ENCODE data around the gene HSF5. TPM values are rescaled to one million over a fixed set of nuclear protein-coding genes. Genes with fewer than 3 reads are reported as not detected.
"Not testable (repeated sequence)": the region's sequence is repeated elsewhere in the genome, so short reads cannot be mapped to it uniquely, and the experiment has no call there.

Gene HSF5
- total RNA-seq, 1 donor from 2014 or later, result not detected

- no peak for DNase-seq
These were observed 3.4 kb upstream of the HSF5 start for GRCh38 chr17:58491510-58492045.

DNA sequence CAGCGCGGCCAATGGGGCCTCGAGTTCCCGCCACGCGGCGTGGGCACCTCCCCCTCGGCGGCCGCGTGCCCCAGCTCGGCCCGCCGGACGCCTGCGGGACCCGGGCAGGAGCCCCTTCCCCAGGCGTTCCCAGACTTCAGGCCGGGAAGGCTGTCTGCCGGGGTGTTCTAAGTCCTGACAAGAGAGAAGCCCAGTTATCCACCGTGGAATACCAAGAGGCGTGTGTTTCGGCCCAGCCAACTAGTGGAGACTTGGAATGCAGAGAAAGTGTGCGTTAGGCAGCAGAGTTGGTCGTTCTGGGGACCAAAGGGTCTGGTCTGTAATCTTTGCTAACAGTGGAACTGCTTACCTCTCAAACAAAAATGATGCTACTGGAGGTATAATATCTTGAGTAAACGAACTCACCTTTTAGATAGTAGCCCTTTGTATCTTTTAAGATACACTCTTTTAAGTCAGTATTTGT, 251 bp upstream of the HSF5 start:
- no peaks in the 10 kb centered on the region for H3K9me3 ChIP-seq (replicated peaks)

More at GRCh38 chr17:58491510-58492045, 3.4 kb upstream of the HSF5 start:
- H3K4me3 ChIP-seq, result no peak overlapping the region
- no peaks in the 10 kb centered on the region for H3K9me3 ChIP-seq (replicated peaks)
- H3K4me1 ChIP-seq, result no peaks in the 10 kb centered on the region
- intact Hi-C loops (cut with micrococcal nuclease), result no loop called here
- TF ChIP-seq CTCF (IDR thresholded peaks at IDR 0.05; ENCODE audit: borderline replicate concordance), result no peak
- H3K27me3 ChIP-seq (ENCODE audit: low read depth), result no peaks in the 10 kb centered on the region
- H3K27ac ChIP-seq (replicated peaks), result no peak overlapping the region
- H3K36me3 ChIP-seq, result peaks cover 93% of the 10 kb centered on the region

DNA sequence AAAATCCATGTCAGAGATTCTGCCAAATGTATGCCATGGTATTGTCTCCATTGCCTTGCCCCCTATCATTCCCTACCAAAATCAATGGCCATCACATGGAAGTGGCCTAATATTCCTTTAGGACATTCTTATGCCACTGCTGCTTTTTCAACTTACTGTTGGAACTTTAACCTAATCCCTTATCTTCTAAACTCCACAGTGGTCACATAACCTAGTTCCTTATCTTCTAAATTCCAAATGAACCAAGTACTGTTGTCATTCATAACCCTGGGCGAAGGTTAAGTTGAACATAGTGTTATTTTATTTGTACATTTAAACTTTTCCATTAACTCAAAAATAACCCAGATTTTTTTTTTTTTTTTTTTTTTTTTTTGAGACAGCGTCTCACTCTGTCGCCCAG, 3.6 kb downstream of the HSF5 start:
- H3K36me3 ChIP-seq, result peaks cover 24% of the 10 kb centered on the region
- intact Hi-C loops (cut with micrococcal nuclease), result no loop called here

More for the DNA sequence above, 251 bp upstream of the HSF5 start:
- TF ChIP-seq CTCF (IDR thresholded peaks at IDR 0.05; ENCODE audit: borderline replicate concordance), result no peak
- intact Hi-C loops (cut with micrococcal nuclease), result no loop called here
- Histone ChIP-seq H3K27me3 (ENCODE audit: low read depth) (no peaks in the 10 kb centered on the region), H3K36me3 (peaks cover 62% of the 10 kb centered on the region), H3K4me1 (no peaks in the 10 kb centered on the region), H3K27ac (replicated peaks) (no peak overlapping the region), H3K4me3 (no peak overlapping the region)
- DNase-seq, result no peak

DNA sequence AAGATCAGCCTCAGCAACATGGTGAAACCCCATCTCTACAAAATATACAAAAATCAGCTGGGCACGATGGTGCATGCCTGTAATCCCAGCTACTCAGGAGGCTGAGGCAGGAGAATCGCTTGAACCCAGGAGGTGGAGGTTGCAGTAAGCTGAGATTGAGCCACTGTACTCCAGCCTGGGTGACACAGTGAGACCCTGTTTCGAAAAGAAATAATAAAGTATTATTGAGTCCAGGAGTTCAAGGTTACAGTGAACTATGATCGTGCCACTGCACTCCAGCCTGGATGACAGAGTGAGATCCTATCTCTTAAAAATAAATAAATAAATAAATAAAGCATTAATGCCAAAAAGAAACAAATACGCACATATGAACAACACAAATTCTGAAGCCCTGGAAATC, 6.4 kb downstream of the HSF5 start:
- intact Hi-C loops (cut with micrococcal nuclease), result not testable (repeated sequence)

More for the DNA sequence above, 3.6 kb downstream of the HSF5 start:
- Histone ChIP-seq H3K27me3 (ENCODE audit: low read depth) (no peaks in the 10 kb centered on the region), H3K4me1 (no peaks in the 10 kb centered on the region), H3K4me3 (no peak overlapping the region), H3K27ac (replicated peaks) (no peak overlapping the region), H3K9me3 (replicated peaks) (no peaks in the 10 kb centered on the region)
- TF ChIP-seq CTCF (IDR thresholded peaks at IDR 0.05; ENCODE audit: borderline replicate concordance), result no peak
- DNase-seq, result no peak

DNA sequence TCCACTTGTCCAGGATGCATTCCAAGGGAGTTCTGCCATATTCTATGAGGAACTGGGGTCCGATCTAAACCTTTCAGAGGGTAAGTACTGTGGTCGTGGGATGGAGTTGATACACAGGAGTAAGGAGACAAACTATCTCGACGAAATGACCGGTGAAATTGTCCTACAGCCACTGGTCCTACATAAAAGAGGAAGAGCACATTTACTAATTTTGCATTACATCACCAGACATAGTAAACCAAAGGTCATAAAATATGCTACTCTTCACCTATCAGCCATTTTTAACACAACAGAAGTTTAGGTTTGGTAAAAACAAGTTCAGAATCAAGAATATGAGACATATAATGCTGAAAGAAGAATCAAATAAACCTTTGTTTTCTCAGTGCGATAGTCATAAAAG, 8.1 kb downstream of the HSF5 start:
- Histone ChIP-seq H3K27me3 (ENCODE audit: low read depth) (no peaks in the 10 kb centered on the region), H3K4me1 (no peaks in the 10 kb centered on the region), H3K36me3 (no peaks in the 10 kb centered on the region), H3K27ac (replicated peaks) (no peak overlapping the region), H3K9me3 (replicated peaks) (no peaks in the 10 kb centered on the region), H3K4me3 (no peak overlapping the region)
- DNase-seq, result no peak
- intact Hi-C loops (cut with micrococcal nuclease), result no loop called here
- TF ChIP-seq CTCF (IDR thresholded peaks at IDR 0.05; ENCODE audit: borderline replicate concordance), result no peak

More for the DNA sequence above, 6.4 kb downstream of the HSF5 start:
- H3K36me3 ChIP-seq; H3K27ac ChIP-seq (replicated peaks); H3K4me1 ChIP-seq; H3K27me3 ChIP-seq (ENCODE audit: low read depth); H3K4me3 ChIP-seq; H3K9me3 ChIP-seq (replicated peaks); DNase-seq: not testable (repeated sequence)

DNA sequence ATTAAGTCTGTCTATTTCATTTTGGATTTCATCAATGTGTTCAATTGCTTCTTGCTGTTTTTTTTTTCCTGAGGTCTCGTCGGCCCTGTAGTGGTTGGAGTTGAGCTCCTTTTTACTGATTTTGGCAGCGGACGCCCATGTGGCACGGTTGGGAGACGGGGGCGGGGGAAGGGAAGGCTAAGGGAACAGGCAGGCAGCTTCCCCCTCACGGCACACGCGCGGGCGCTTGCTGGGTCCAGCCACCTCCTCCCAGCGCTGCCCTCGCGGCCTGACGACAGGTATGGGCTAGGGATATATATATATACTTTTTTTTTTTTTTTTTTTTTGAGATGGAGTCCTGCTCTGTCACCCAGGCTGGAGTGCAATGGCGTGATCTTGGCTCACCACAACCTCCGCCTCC, 11.4 kb downstream of the HSF5 start:
- no peak for DNase-seq
- Histone ChIP-seq H3K27ac (replicated peaks) (no peak overlapping the region), H3K4me1 (no peaks in the 10 kb centered on the region), H3K27me3 (ENCODE audit: low read depth) (no peaks in the 10 kb centered on the region), H3K4me3 (no peak overlapping the region), H3K9me3 (replicated peaks) (no peaks in the 10 kb centered on the region), H3K36me3 (no peaks in the 10 kb centered on the region)
- intact Hi-C loops (cut with micrococcal nuclease), result no loop called here
- no peak for TF ChIP-seq CTCF (IDR thresholded peaks at IDR 0.05; ENCODE audit: borderline replicate concordance)
